Measurements from ENCODE around the gene ZNF648.
"Not testable (repeated sequence)": the region's sequence is repeated elsewhere in the genome, so short reads cannot be mapped to it uniquely, and the experiment has no call there.

ZNF648 gene

GRCh38 chr1:182010800-182011370 lies 50.6 kb downstream of the ZNF648 start:
- not testable (repeated sequence) for DNase-seq

- DNase-seq = not testable (repeated sequence)
Observed at GRCh38 chr1:182005398-182005797, 56.1 kb downstream of the ZNF648 start.

GRCh38 chr1:182004601-182005000 lies 56.9 kb downstream of the ZNF648 start:
- no peak for DNase-seq
